Uterus (tissue), 4 donors: Measurements from ENCODE around the gene ZNF530. TPM values are rescaled to one million over a fixed set of nuclear protein-coding genes. Genes with fewer than 3 reads are reported as not detected.

ENCODE experiments used
- DNase-seq, 2 donors: peaks; one replicate each; pipeline ENCODE4 v3.0.0-alpha.2; 2019 to 2020
- H3K27ac ChIP-seq, 2 donors: fragments of 200-600 bp; sonication (generic); 1 replicate in 1 of 2; 2 replicates in 1 of 2; pipeline ENCODE4 v1.5.1; 2016 to 2018
- H3K27me3 ChIP-seq, 2 donors: fragments of 200-600 bp; sonication (generic); one replicate each; pipeline ENCODE4 v1.5.1; 2018 to 2019; ENCODE audit warnings: control low read depth in 1 of 2
- H3K36me3 ChIP-seq, 2 donors: fragments of 200-600 bp; sonication (generic); one replicate each; pipeline ENCODE4 v1.5.1; 2019; ENCODE audit warnings: control low read depth in 1 of 2
- H3K4me1 ChIP-seq, 2 donors: fragments of 200-600 bp; sonication (generic); one replicate each; pipeline ENCODE4 v1.5.1; 2018 to 2019; ENCODE audit warnings: control low read depth in 1 of 2
- H3K4me3 ChIP-seq, 2 donors: fragments of 200-600 bp; sonication (generic); 1 replicate in 1 of 2; 2 replicates in 1 of 2; pipeline ENCODE4 v1.5.1; 2018 to 2019; ENCODE audit warnings: mild to moderate bottlenecking in 1 of 2
- H3K9me3 ChIP-seq, 2 donors: fragments of 200-600 bp; sonication (generic); one replicate each; pipeline ENCODE4 v1.5.1; 2019; ENCODE audit warnings: control low read depth in 1 of 2
- POLR2A ChIP-seq, 2 donors: fragments of 450-650 bp; IDR thresholded peaks; one replicate each; pipeline ENCODE4 v1.6.1; 2016; ENCODE audit warnings: antibody characterized with exemption in 2 of 2, mild to moderate bottlenecking in 1 of 2, moderate library complexity in 1 of 2
- intact Hi-C: fragments of 100-400 bp; cut with DNase I; formaldehyde crosslinking; loops from one replicate; pipeline ENCODE4 v1.15.1; 2023; ENCODE audit warnings: low total_unique reads
- total RNA-seq, 4 donors: library from RNA; depleted of rRNA in 3 of 4; stranded (reverse); fragments of >200 nt in 3 of 4; gene quantifications; one replicate each; pipeline versions ENCODE4 v1.1.0 to v1.2.4, GENCODE V29; 2014 to 2023
- TF ChIP-seq, protein P1 (sequence below), 4 experiments: fragments of 200-600 bp in 2 of 4; fragments of 450-650 bp in 2 of 4; sonication (generic) in 2 of 4; IDR thresholded peaks; one replicate each; pipeline ENCODE4 v1.5.1; 2016 to 2019; ENCODE audit warnings: antibody characterized with exemption in 4 of 4, mild to moderate bottlenecking in 2 of 4, moderate library complexity in 1 of 4
- donor health status: DM: yes; HTN: yes; CAD: no.

Gene ZNF530
- total RNA-seq, 4 donors from 2014 or later = 0.29 to 33.0 (median 4.7) TPM

DNA sequence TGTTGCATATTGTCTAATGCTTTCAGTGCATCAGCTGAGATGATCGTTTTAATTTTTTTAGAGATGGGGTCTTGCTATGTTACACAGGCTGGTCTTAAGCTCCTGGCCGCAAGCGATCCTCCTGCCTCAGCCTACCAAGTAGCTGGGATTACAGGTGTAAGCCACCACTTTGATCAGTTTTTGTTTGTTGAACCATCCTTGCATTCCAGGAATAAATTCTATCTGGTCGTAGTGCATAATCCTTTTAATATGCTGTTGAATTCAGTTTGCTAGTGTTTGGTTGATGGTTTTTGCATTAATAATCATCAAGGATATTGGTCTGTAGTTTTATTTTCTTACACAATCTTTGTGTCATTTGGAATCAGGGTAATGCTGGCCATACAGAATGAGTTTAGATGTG lies 37.7 kb downstream of the ZNF530 start:
- intact Hi-C loops = no loop called here
- H3K27ac ChIP-seq = no peak overlapping the region
- DNase-seq = no peak
- no peaks in the 10 kb centered on the region for H3K27me3 ChIP-seq
- H3K4me1 ChIP-seq = no peaks in the 10 kb centered on the region
- H3K36me3 ChIP-seq = peaks cover 0 to 3% of the 10 kb centered on the region in 2 donors
- TF ChIP-seq POLR2A (IDR thresholded peaks at IDR 0.05) = no peak
- TF ChIP-seq, protein P1, sequence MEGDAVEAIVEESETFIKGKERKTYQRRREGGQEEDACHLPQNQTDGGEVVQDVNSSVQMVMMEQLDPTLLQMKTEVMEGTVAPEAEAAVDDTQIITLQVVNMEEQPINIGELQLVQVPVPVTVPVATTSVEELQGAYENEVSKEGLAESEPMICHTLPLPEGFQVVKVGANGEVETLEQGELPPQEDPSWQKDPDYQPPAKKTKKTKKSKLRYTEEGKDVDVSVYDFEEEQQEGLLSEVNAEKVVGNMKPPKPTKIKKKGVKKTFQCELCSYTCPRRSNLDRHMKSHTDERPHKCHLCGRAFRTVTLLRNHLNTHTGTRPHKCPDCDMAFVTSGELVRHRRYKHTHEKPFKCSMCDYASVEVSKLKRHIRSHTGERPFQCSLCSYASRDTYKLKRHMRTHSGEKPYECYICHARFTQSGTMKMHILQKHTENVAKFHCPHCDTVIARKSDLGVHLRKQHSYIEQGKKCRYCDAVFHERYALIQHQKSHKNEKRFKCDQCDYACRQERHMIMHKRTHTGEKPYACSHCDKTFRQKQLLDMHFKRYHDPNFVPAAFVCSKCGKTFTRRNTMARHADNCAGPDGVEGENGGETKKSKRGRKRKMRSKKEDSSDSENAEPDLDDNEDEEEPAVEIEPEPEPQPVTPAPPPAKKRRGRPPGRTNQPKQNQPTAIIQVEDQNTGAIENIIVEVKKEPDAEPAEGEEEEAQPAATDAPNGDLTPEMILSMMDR (IDR thresholded peaks at IDR 0.05) = no peak
- peaks cover 0 to 77% of the 10 kb centered on the region in 2 donors for H3K9me3 ChIP-seq
- no peak overlapping the region for H3K4me3 ChIP-seq

DNA sequence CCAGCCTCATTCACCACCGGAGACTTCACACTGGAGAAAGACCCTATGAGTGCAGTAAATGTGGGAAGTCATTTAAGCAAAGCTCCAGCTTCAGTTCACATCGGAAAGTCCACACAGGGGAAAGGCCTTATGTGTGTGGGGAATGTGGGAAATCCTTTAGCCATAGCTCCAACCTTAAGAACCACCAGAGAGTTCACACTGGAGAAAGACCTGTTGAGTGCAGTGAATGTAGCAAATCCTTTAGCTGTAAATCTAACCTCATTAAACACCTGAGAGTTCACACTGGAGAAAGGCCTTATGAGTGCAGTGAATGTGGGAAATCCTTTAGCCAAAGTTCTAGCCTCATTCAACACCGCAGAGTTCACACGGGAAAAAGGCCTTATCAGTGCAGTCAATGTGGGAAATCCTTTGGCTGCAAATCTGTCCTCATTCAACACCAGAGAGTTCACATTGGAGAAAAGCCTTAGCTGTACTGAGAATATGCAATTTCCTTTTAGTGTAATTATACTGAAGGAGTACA lies 42.1 kb downstream of the ZNF530 start:
- Histone ChIP-seq H3K27ac (no peak overlapping the region), H3K36me3 (no peaks in the 10 kb centered on the region), H3K9me3 (peaks cover 0 to 79% of the 10 kb centered on the region in 2 donors), H3K27me3 (no peaks in the 10 kb centered on the region), H3K4me1 (no peaks in the 10 kb centered on the region), H3K4me3 (no peak overlapping the region)
- intact Hi-C loops = no loop called here
- TF ChIP-seq, protein P1 (IDR thresholded peaks at IDR 0.05) = no peak
- TF ChIP-seq POLR2A (IDR thresholded peaks at IDR 0.05) = no peak
- no peak for DNase-seq

DNA sequence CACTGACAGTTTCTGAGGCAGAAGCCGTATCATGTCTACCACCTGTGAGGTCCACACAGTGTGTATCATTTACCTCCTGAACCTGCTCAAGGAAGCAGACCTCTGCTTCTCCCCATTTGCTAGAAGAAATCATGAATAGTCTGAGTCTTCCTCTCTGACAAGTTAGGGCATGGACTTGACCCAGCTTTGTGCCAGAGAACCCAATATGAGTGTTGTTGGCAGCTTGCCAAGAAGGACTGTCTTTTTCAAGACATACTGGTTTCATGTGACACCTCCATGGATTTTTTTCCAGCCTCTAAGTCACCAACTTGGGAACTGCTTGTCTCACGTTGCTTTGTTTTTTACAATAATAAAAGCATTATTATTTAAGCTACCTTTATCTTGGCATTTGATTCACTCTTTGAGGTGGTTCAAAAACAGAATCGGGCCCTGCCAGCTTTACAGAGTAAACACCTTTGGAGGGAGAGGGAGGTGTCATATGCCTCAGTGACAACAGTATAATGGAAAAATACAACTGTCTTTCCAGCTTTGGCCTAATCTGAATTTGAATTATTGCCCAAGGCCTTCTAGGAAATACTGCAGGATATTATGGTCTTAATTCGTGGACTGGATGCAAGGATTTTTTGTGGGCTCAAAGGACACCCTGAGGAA lies 42.8 kb downstream of the ZNF530 start:
- no peak for TF ChIP-seq POLR2A (IDR thresholded peaks at IDR 0.05)
- TF ChIP-seq, protein P1 (IDR thresholded peaks at IDR 0.05) = no peak
- no peak for DNase-seq
- Histone ChIP-seq H3K9me3 (peaks cover 0 to 72% of the 10 kb centered on the region in 2 donors), H3K36me3 (no peaks in the 10 kb centered on the region), H3K27me3 (no peaks in the 10 kb centered on the region), H3K4me3 (no peak overlapping the region), H3K27ac (no peak overlapping the region), H3K4me1 (no peaks in the 10 kb centered on the region)
- intact Hi-C loops = no loop called here

DNA sequence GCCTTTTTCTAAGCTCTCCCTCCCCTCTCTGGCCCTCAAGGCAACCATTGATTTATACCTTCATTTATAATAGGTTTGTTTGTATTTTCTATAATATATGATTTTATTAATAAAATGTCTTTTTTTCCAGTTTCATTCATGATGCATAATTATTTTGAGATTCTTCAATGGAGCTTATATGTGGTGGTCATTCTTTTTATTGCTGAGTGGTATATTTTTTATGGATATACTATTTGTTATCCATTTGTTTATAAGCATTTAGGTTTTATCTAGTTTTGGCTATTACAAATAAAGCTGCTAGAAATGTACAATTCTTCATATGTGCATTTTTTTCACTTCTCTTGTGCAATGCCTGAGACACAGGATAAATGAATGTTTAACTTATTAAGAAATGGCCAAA lies 44.0 kb downstream of the ZNF530 start:
- no peaks in the 10 kb centered on the region for H3K27me3 ChIP-seq
- H3K36me3 ChIP-seq = no peaks in the 10 kb centered on the region
- peaks cover 0 to 59% of the 10 kb centered on the region in 2 donors for H3K9me3 ChIP-seq
- no peak for DNase-seq
- H3K27ac ChIP-seq = no peak overlapping the region
- intact Hi-C loops = no loop called here
- H3K4me3 ChIP-seq = no peak overlapping the region
- H3K4me1 ChIP-seq = no peaks in the 10 kb centered on the region
- no peak for TF ChIP-seq POLR2A (IDR thresholded peaks at IDR 0.05)
- TF ChIP-seq, protein P1 (IDR thresholded peaks at IDR 0.05) = no peak

DNA sequence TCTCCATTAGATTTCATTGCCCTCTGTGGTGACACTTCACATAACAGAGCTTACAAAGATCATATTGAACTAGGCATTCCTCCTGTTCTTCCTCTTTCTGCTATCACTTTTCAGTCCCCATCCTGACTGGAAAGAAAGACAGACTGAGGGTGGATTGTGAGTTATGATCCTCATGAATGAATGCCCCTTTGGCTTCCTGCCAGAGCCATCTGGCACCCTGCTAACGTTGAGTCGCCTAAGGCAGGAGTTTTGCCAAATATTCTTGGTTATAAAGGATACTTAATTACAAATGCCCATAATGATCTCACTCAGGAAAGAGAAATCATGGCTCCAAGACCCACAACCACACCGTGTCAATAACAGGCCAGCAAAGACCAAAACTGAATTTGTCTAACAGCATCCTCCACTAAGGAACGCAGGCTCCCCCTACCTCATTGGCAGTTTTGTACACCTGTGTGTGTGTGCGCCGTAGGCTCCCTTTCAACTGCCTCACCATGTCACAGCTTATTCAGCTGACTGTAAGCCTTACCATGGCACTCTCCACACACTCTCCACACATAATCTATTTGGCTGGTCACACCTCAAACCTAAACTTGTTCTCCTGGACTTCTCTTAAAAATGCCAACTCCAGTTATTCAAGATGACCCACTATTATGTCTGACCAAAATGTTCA lies 48.8 kb downstream of the ZNF530 start:
- intact Hi-C loops = no loop called here
- DNase-seq = no peak
- H3K9me3 ChIP-seq = peaks cover 0 to 15% of the 10 kb centered on the region in 2 donors
- H3K27me3 ChIP-seq = no peaks in the 10 kb centered on the region
- TF ChIP-seq, protein P1 (IDR thresholded peaks at IDR 0.05) = no peak
- TF ChIP-seq POLR2A (IDR thresholded peaks at IDR 0.05) = no peak
- H3K4me3 ChIP-seq = no peak overlapping the region
- H3K36me3 ChIP-seq = no peaks in the 10 kb centered on the region
- H3K4me1 ChIP-seq = no peaks in the 10 kb centered on the region
- no peak overlapping the region for H3K27ac ChIP-seq
